Endothelial cell of umbilical vein (primary cell): ENCODE measurements around the gene UVSSA. TPM values are rescaled to one million over a fixed set of nuclear protein-coding genes. Genes with fewer than 3 reads are reported as not detected.

ENCODE experiments used
- BruUV-seq: library from RNA; stranded (reverse); fragments of 400-500 nt; replicated peaks from 2 replicates; lab custom pipeline; 2021; lab: Mats Ljungman, UMichigan
- CTCF ChIA-PET: fragments of 300-600, 350-600 bp; sonication (Branson Sonifier 250); formaldehyde crosslinking; loops from one replicate; lab custom pipeline; 2021; ENCODE audit warnings: antibody characterized with exemption, inconsistent platforms; lab: Charles Lee
- POLR2A ChIA-PET: fragments of 300-600, 350-600 bp; sonication (Branson Sonifier 250); formaldehyde crosslinking; loops from one replicate; lab custom pipeline; 2021; ENCODE audit warnings: antibody characterized with exemption, inconsistent platforms; lab: Charles Lee
- DNase-seq: peaks from one replicate; pipeline ENCODE4 v3.0.0-alpha.2; 2011; ENCODE audit warnings: low read depth, low spot score
- FAIRE-seq: peaks from 2 replicates; lab custom pipeline; 2011; peaks lifted over from hg19 to GRCh38; lab: Jason Lieb, UNC
- H2AFZ ChIP-seq: 2 replicates; pipeline ENCODE4 v1.6.0; 2012; ENCODE audit warnings: low read depth, low read length, control low read depth, inconsistent platforms
- H3K27ac ChIP-seq: 2 replicates; pipeline ENCODE4 v1.5.1; 2011; ENCODE audit warnings: low read depth, mild to moderate bottlenecking, control low read depth, low read length, moderate library complexity; ENCODE audit not compliant: insufficient read depth
- H3K27me3 ChIP-seq, 2 experiments: 2 replicates each; pipeline versions ENCODE4 v1.6.0 to v1.6.1; 2011; ENCODE audit warnings: low read length in 2 of 2, mixed read lengths in 1 of 2; ENCODE audit not compliant: control insufficient read depth in 2 of 2, insufficient read depth in 2 of 2
- H3K36me3 ChIP-seq, 2 experiments: 2 replicates in 1 of 2; 3 replicates in 1 of 2; pipeline ENCODE4 v1.5.1; 2011; ENCODE audit warnings: low read length in 2 of 2, mild to moderate bottlenecking in 1 of 2, moderate library complexity in 1 of 2; ENCODE audit not compliant: control insufficient read depth in 2 of 2, insufficient read depth in 2 of 2; ENCODE audit errors: extremely low read depth in 1 of 2
- H3K4me1 ChIP-seq: 3 replicates; pipeline ENCODE4 v1.5.1; 2011; ENCODE audit warnings: mild to moderate bottlenecking, low read length; ENCODE audit not compliant: control insufficient read depth, insufficient read depth; ENCODE audit errors: extremely low read depth
- H3K4me2 ChIP-seq: 2 replicates; pipeline ENCODE4 v1.6.1; 2011; ENCODE audit warnings: low read length, control low read depth, mixed read lengths; ENCODE audit not compliant: insufficient read depth
- H3K4me3 ChIP-seq, 3 experiments: fragments of 200-600 bp in 1 of 3; sonication (generic), shearing (Covaris generic) in 1 of 3; replicated peaks in 1 of 3; 2 replicates each; pipeline ENCODE4 v1.5.1; 2011 to 2016; ENCODE audit warnings: control low read depth in 3 of 3, low read length in 3 of 3, mild to moderate bottlenecking in 2 of 3, inconsistent platforms in 1 of 3, low read depth in 1 of 3, moderate library complexity in 1 of 3; ENCODE audit not compliant: insufficient read depth in 1 of 3
- H3K79me2 ChIP-seq: 2 replicates; pipeline ENCODE4 v1.6.0; 2012; ENCODE audit warnings: low read length, inconsistent platforms; ENCODE audit not compliant: control insufficient read depth, insufficient read depth
- H3K9ac ChIP-seq: replicated peaks from 2 replicates; pipeline ENCODE3; 2011; ENCODE audit warnings: low read length, control low read depth; ENCODE audit not compliant: insufficient read depth; ENCODE audit errors: extremely low read depth
- H3K9me1 ChIP-seq: replicated peaks from 3 replicates; pipeline ENCODE4 v1.6.0; 2011; ENCODE audit warnings: mild to moderate bottlenecking, low read length; ENCODE audit not compliant: control insufficient read depth, insufficient read depth; ENCODE audit errors: extremely low read depth
- H3K9me3 ChIP-seq: replicated peaks from 2 replicates; pipeline ENCODE4 v1.5.1; 2012; ENCODE audit warnings: low read length, inconsistent platforms; ENCODE audit not compliant: control insufficient read depth, insufficient read depth
- H4K20me1 ChIP-seq: replicated peaks from 2 replicates; pipeline ENCODE3; 2011; ENCODE audit warnings: mild to moderate bottlenecking, low read length; ENCODE audit not compliant: control insufficient read depth, insufficient read depth; ENCODE audit errors: extremely low read depth
- EZH2 ChIP-seq: IDR thresholded peaks from 2 replicates; pipeline ENCODE4 v1.6.1; 2012; ENCODE audit warnings: borderline replicate concordance, low read depth, mild to moderate bottlenecking, moderate library complexity, low read length, inconsistent platforms; ENCODE audit not compliant: severe bottlenecking
- FOS ChIP-seq: IDR thresholded peaks from 2 replicates; pipeline ENCODE4 v1.6.1; 2011; ENCODE audit warnings: mild to moderate bottlenecking, low read length, moderate library complexity, borderline replicate concordance; ENCODE audit not compliant: insufficient read depth
- GATA2 ChIP-seq: IDR thresholded peaks from 2 replicates; pipeline ENCODE4 v1.7.0; 2011; ENCODE audit warnings: low read depth, mild to moderate bottlenecking, moderate library complexity, mixed read lengths, low read length; ENCODE audit not compliant: insufficient read length, insufficient read depth
- JUN ChIP-seq: IDR thresholded peaks from 2 replicates; pipeline ENCODE4 v1.6.1; 2011; ENCODE audit warnings: borderline replicate concordance, low read depth; ENCODE audit not compliant: insufficient read length, insufficient read depth
- MYC ChIP-seq: IDR thresholded peaks from one replicate; pipeline ENCODE4 v1.6.1; 2011; ENCODE audit warnings: mild to moderate bottlenecking, low read depth, low read length
- POLR2A ChIP-seq: IDR thresholded peaks from 2 replicates; pipeline ENCODE4 v1.6.1; 2012; ENCODE audit warnings: low read depth, mild to moderate bottlenecking, control low read depth, low read length
- POLR2AphosphoS5 ChIP-seq: IDR thresholded peaks from 2 replicates; pipeline ENCODE4 v1.6.1; 2012; ENCODE audit warnings: low read depth, mild to moderate bottlenecking, control low read depth, low read length, moderate library complexity; ENCODE audit not compliant: insufficient read depth
- dilution Hi-C: fragments of 300-500 bp; cut with MboI; formaldehyde crosslinking; loops from one replicate; pipeline ENCODE4 v1.15.0; 2019; ENCODE audit warnings: low sequenced_read_pairs; ENCODE audit not compliant: extremely low pct_ligation_motif_present
- intact Hi-C: fragments of 100-400 bp; cut with micrococcal nuclease; formaldehyde crosslinking; loops from one replicate; pipeline ENCODE4 v1.10.0; 2022
- polyA plus RNA-seq, 4 experiments: library from polyadenylated mRNA; depleted of rRNA in 3 of 4; stranded (reverse) in 3 of 4; unstranded in 1 of 4; fragments of >200 nt; gene quantifications; 2 replicates each; pipeline versions ENCODE4 v1.2.1 to v1.2.3, GENCODE V29; 2011 to 2012; ENCODE audit warnings: missing spikeins in 1 of 4
- total RNA-seq: library from RNA; stranded (reverse); gene quantifications from 2 replicates; pipeline ENCODE4 v1.2.3, GENCODE V29; 2021
- TF ChIP-seq, protein P1 (sequence below), 2 donors: IDR thresholded peaks; 1 replicate in 1 of 2; 2 replicates in 1 of 2; pipeline ENCODE4 v1.5.1; 2011; ENCODE audit warnings: low read length in 2 of 2, mild to moderate bottlenecking in 2 of 2, moderate library complexity in 2 of 2, control low read depth in 1 of 2, inconsistent platforms in 1 of 2, low read depth in 1 of 2; ENCODE audit not compliant: insufficient read depth in 1 of 2; ENCODE audit errors: extremely low read depth in 1 of 2
- TF ChIP-seq, protein P2 (sequence below): IDR thresholded peaks from 2 replicates; pipeline ENCODE4 v1.6.1; 2011; ENCODE audit not compliant: insufficient read depth, insufficient read length

The UVSSA gene
- total and polyA plus RNA-seq, 2 donors (not counting 3 experiments of a cell fraction or from before 2014, with no cell fraction given), result 7.1 to 14.9 TPM

DNA sequence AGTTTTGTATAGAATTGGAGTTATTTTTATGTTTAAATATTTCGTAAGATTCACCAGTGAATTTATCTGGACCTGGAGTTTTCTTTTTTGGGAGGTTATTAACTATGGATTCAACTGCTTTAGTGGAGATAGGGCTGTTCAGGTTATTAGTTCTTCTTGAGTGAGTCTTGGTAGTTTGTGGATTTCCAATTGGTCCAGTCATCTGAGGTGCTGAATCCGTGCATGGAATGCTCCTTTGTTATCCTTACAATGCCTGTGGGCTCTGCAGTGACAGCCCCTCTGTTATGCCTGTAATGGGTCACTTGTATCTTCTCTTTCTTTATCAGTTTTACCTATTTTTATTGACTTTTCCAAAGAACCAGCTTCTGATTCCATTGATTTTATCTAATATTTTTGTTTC is 74.6 kb downstream of the UVSSA start:
- TF ChIP-seq, protein P1, sequence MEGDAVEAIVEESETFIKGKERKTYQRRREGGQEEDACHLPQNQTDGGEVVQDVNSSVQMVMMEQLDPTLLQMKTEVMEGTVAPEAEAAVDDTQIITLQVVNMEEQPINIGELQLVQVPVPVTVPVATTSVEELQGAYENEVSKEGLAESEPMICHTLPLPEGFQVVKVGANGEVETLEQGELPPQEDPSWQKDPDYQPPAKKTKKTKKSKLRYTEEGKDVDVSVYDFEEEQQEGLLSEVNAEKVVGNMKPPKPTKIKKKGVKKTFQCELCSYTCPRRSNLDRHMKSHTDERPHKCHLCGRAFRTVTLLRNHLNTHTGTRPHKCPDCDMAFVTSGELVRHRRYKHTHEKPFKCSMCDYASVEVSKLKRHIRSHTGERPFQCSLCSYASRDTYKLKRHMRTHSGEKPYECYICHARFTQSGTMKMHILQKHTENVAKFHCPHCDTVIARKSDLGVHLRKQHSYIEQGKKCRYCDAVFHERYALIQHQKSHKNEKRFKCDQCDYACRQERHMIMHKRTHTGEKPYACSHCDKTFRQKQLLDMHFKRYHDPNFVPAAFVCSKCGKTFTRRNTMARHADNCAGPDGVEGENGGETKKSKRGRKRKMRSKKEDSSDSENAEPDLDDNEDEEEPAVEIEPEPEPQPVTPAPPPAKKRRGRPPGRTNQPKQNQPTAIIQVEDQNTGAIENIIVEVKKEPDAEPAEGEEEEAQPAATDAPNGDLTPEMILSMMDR (IDR thresholded peaks at IDR 0.05; ENCODE audit: extremely low read depth in 1 of 2, insufficient read depth in 1 of 2, low read depth in 1 of 2, low read length in 2 of 2), result no peak
- TF ChIP-seq POLR2AphosphoS5, result no peak
- TF ChIP-seq, protein P2, sequence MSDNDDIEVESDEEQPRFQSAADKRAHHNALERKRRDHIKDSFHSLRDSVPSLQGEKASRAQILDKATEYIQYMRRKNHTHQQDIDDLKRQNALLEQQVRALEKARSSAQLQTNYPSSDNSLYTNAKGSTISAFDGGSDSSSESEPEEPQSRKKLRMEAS, result no peak
- no peak for TF ChIP-seq GATA2
- H3K4me2 ChIP-seq, result no peak overlapping the region
- no peak overlapping the region for H3K4me3 ChIP-seq
- POLR2A ChIA-PET, result no interaction called here
- no TSS peak for BruUV-seq
- no peaks in the 10 kb centered on the region for H3K79me2 ChIP-seq
- H3K27ac ChIP-seq, result no peak overlapping the region
- no peaks in the 10 kb centered on the region for H3K27me3 ChIP-seq
- FAIRE-seq, result no peak
- H3K9me3 ChIP-seq, result no peaks in the 10 kb centered on the region
- no peak overlapping the region for H2AFZ ChIP-seq
- CTCF ChIA-PET, result no interaction called here
- no peaks in the 10 kb centered on the region for H3K36me3 ChIP-seq
- no peak for DNase-seq
- no peaks in the 10 kb centered on the region for H4K20me1 ChIP-seq
- H3K4me1 ChIP-seq, result no peaks in the 10 kb centered on the region
- no peak overlapping the region for H3K9ac ChIP-seq
- intact Hi-C loops, result no loop called here
- no peaks in the 10 kb centered on the region for H3K9me1 ChIP-seq
- dilution Hi-C loops, result no loop called here

DNA sequence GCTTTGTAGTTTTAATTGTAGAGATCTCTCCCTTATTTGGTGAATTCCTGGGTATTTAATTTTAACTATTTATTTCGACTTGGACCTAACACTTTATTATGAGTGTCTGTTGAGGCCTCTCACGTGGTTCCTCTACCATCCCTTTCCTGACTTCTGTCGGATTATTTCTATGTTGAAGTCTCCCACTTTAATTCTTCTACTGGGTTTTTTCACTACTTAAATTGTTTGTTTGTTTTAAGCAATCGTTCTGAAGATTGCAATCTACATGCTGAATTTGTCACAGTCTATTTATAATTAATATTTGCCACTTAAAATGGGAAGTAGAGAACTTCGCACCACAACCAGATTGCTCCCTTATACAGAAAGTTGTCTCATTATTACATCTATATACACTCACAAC is 80.0 kb downstream of the UVSSA start:
- no TSS peak for BruUV-seq
- dilution Hi-C loops (no loop called here), intact Hi-C loops (no loop called here)
- no peaks in the 10 kb centered on the region for H3K36me3 ChIP-seq
- no peaks in the 10 kb centered on the region for H4K20me1 ChIP-seq
- no peak overlapping the region for H2AFZ ChIP-seq
- POLR2A ChIA-PET, result no interaction called here
- CTCF ChIA-PET, result no interaction called here
- DNase-seq (no peak), FAIRE-seq (no peak)
- H3K9ac ChIP-seq, result no peak overlapping the region
- TF ChIP-seq, protein P1 (IDR thresholded peaks at IDR 0.05; ENCODE audit: extremely low read depth in 1 of 2, insufficient read depth in 1 of 2, low read depth in 1 of 2, low read length in 2 of 2), result no peak
- TF ChIP-seq GATA2, result no peak
- no peak for TF ChIP-seq EZH2
- TF ChIP-seq, protein P2, result no peak
- no peak for TF ChIP-seq JUN
- no peak for TF ChIP-seq POLR2AphosphoS5
- TF ChIP-seq MYC, result no peak
- no peak for TF ChIP-seq POLR2A
- TF ChIP-seq FOS, result no peak
- no peaks in the 10 kb centered on the region for H3K4me1 ChIP-seq
- no peak overlapping the region for H3K4me2 ChIP-seq
- no peaks in the 10 kb centered on the region for H3K27me3 ChIP-seq
- no peaks in the 10 kb centered on the region for H3K9me3 ChIP-seq
- no peak overlapping the region for H3K27ac ChIP-seq
- H3K79me2 ChIP-seq, result no peaks in the 10 kb centered on the region
- H3K4me3 ChIP-seq, result no peak overlapping the region
- no peaks in the 10 kb centered on the region for H3K9me1 ChIP-seq
